A549 (cell line): ENCODE results near the gene SLC39A13.

Source experiments
- PHF8 ChIP-seq: fragments of 200-600 bp; sonication (generic); IDR thresholded peaks from 2 replicates; pipeline ENCODE4 v1.6.1; 2016; ENCODE audit warnings: low read depth, mild to moderate bottlenecking, antibody characterized with exemption, moderate library complexity, borderline replicate concordance
- ZSCAN20 ChIP-seq: fragments of 250-450 bp; sonication (Bioruptor Pico); IDR thresholded peaks from 2 replicates; pipeline ENCODE4 v1.8.0; 2022; ENCODE audit warnings: mild to moderate bottlenecking, moderate library complexity
- TF ChIP-seq, protein P1 (sequence below): IDR thresholded peaks from 2 replicates; pipeline ENCODE4 v1.6.1; 2012

DNA sequence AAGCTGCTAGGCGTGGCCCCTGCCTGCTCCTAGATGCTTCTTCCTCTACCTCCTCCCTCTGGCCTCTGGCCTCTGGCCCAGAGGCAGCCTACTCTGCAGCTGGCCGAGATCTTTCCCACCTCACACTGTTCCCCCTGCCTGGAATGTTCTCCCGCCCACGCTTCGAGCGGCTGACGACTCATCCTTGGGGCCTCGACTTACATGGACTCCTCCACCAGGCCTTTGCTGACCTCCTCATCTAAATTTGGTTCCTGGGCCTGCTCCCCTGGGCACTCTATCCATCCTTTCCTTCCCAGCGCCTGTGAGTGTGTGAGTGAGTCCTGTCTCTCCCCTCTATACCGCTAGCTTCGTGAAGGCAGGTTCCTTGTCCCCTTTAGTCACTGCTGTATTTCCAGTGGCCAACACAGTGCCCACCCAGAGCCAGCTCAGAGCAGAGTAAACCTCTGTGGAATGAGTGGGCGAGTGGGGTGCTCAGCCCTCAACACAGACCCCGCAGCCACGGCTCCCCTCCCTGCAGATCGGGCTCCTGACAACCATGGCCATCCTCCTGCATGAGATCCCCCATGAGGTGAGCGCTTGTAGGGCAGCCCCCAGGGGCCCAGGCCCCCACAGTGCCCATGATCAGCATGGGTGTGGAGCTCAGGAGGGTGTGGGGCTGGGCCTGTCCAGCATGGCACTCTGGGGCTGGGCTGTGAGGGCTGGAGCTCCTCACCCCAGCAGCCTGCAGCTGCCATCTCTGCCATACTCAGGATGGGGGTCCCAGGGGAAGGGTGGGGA is 5.7 kb downstream of the SLC39A13 start:
- TF ChIP-seq ZSCAN20 (no peak), PHF8 (no peak)
- TF ChIP-seq, protein P1, sequence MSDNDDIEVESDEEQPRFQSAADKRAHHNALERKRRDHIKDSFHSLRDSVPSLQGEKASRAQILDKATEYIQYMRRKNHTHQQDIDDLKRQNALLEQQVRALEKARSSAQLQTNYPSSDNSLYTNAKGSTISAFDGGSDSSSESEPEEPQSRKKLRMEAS = no peak
